NCI-H524 (cell line): Measurements from ENCODE around the gene CAMK4.

Source experiments
- DNase-seq, 2 experiments: peaks; one replicate each; lab custom pipeline; 2025; lab: John Stamatoyannopoulos, UW

Gene CAMK4

DNA sequence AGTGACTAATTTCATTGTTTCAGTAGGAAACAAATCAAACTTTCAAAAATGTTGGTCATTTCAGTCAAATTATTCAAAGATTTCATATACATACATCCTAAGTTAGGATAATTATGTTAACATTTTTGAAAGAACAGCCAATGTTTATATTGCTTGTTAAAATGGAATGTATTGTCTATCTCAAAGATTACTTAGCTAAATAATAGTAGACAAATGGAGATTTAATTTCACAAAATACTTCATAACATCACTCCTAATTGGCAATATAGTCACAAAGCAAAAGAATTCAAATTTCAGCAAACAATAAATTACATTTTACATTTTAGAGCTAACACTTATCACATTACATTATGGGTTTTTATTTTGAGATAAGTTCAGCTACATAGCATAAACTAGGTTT, 262.7 kb downstream of the CAMK4 start:
- DNase-seq = no peak

DNA sequence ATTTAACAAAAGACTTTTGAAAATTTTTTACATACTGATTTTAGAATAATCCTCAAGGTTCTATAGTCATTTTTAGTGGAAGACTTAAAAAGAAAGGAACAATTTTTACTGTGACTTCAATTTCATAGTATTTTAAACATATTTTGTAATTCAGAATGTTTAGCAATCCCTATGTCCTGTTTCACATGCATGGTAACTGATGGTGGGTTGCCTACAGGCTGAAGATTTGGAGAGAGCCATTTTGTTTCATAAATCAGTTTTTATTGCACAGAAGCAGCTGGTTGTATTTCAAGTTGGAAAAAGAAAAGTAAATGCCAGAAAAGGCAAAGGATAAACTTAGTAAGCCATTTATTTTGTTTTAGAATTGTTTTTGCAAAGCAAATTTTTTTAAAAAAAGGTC, 264.2 kb downstream of the CAMK4 start:
- no peak for DNase-seq

DNA sequence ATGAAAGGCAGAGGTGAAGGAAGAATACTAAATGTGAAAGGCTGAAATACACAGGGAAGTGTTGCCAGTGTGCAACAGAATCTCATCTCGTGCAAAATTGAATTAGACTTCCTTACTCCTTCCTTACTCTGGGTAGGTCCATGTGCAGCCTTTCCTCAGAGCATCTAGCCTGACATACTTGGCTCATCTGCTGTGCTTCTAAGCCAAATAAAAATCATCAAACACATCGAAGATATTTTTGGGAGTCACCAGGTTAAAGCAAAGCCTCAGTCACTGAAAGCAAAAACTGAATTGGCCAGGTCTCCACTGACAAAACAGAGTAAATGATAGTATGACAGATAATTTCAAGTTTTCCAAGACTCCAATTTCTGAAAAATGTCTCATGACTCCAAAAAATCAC, 268.8 kb downstream of the CAMK4 start:
- DNase-seq = no peak

DNA sequence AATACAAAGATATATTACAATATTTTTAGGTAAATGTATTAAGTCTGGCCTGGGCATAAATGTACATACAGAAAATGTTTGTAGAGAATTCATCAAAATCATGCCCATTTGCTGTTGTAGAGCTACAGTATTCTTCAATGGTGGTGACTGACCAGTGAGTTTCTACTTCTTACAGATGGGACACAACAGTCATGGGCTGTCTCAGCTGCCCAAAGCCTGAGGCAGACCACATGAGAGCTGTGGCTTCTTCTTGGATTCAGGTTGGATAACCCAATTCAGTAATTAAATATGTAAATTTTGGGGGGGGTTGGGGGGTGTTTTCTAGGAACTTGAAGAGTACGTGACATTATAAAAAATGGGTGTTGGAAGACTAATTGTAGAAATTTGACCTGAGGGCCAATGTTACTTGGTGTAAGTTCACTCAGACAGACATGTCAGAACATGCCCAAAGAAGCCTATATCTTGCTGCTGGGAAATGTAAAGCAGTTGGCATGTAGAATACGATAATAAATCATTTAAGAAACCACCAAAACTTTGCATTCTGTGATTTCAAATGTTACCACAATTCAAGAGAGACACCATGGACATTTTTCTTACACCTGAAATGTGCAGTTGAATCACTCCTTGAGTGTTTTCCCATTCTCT, 270.3 kb downstream of the CAMK4 start:
- no peak for DNase-seq

DNA sequence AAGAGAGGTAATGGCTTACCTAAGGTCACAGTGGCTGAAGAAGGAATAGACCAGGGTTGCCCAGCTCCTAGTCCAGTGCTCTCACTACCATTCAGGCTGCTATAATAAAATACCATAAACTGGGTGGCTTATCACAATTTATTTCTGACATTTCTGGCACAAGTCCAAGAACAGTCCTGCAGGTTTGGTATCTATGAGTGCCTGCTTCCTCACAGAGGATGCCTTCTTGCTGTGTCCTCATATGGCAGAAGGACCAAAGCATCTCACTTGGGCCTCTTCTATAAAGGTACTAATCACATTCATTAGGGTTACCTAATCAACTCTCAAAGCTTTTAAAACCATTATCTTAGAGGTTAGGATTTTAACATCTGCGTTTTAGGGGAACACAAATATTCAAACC, 271.0 kb downstream of the CAMK4 start:
- DNase-seq = no peak

DNA sequence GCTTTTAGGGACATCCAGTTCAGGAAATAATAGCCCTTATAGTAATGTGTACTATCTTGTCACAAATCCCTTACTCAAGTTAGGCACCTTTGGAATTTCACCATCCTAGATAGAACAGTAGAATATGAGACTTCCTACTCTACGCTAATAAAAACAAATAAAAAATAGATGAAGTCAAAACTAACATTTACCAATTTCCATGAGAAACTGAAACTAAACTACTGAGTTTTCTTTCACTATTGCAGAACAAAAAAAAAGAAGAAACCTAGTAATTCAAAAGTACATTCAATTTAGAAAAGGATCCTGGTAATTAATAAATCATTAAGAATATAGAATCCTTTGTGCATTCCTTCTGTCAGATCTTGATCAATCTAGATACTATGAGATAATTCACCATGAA, 274.2 kb downstream of the CAMK4 start:
- DNase-seq = no peak

DNA sequence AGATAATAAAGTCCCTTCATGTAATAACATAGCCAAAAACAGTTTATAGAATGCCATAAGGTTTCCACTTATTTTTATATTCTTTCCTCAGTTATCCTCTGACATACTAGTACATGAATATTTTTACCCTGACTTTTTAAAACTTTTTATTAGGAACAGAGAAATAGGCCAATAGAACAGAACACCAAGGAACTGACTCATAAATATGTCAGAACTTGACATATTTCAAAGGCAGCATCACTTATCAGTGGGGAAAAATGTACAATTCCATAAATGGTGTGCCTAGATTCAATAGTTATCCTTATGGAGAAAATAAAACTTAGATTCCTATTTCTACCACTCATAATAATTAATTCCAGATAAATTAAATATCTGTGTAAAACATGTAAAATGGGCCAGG, 278.8 kb downstream of the CAMK4 start:
- DNase-seq = no peak

DNA sequence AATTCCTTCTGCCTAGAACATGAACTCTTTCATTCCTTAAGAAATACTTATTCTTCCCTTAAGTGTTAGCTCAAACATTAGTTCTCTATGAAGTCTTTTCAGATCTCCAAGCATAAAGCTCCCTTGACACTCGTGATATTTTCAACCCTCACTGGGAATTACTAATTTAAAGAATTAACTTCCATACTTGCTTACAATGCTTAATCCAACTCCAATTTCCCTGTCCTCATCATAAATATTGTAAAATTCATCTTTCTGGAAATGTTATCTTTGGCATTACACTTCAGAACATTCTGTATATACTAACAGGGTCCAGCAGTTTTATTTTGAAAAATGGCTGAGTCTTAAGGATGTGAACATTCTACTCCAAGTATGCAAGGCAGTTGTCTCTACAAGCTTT, 280.9 kb downstream of the CAMK4 start:
- DNase-seq = no peak

DNA sequence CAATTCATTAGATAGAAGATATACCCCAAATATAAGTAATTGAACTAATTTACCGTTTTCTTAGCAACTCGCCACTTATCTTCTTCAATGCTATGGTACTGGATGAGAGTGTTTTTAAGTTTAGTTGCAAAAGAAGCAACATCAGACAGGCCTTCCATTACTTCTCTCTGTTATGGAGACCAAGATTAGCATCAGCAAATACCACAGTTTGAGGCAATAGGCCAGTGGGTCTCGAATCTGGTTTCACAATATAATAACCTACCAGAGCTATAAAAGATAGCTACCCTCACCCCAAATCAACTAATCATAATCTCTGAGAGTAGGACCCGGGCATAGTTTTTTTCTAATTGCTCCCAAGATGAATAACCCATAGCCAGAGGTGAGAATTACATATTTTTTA, 283.1 kb downstream of the CAMK4 start:
- DNase-seq = no peak

DNA sequence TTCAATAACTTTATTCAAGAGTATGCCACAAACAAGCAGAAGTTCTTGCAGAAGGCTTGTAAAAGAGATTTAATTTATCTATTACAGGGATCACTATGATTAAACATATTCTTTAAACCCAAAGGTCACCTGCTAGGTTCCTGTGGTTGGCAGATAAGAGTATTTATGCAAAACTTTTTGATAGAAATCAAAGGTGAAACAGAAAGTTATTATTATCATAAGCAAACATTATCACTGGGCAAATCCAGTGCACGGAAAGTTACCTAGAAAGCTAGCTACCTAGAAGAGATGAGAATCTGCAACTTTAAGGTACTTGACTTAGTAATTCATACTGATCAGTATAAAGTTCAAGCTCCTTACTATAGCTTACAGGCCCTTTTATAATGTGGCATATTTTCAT, 284.9 kb downstream of the CAMK4 start:
- DNase-seq = no peak

DNA sequence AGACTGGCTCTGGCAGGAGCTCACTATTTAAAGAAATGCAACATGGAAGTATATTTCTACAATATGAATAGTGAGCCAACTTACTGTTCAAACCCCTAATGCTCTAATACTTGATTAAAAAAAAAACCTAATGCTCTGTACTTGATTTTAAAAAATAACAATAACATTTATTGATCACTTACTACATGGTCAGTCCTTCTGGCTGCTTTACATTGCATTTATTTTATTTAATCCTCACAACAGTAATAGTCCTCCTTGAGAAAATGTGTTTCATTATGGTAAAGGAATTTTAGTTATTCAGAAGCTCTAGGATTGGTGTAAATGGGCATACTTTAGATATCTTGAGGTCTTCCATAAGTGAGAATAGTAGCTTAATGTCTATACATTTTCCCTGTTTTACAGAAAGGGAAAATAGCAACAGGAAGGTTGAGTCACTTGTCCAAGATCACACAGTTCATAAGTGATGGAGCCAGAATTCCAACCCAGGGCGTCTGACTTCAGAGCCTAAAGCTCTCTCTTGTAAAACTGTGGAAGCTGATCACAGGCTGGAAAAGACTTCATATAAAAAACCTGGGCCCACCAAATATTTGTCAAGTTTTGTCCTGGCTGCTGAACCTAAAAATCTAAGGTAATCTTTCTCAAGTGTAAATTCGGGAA, 287.1 kb downstream of the CAMK4 start:
- peak in 1 of 2 experiments; percentile 17 for DNase-seq

DNA sequence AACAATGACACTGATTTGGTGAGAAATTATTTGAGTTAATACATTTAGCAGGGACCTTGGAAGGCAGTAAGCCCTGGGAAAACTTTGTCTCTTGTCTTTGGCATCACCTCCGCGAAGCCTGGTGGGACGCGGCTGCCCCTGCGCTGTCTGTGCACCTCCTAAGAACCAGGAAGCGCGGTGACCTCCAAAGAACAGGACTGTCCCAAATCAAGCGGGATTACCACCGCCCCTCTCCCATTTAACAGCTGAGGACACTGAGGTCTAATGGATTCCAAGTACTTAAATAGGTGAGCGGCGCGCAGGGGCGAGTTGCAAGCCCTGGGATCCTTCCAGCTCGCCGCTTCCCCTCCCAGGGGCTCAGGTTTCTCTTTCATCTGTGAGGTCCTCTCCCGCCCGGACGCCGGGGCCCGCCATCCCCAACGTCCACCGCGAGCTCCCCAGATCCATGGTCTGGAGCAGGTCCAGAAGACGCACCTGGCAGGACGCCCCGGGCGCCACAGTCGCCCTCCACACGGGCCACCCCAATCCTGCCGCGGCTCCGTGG, 287.7 kb downstream of the CAMK4 start:
- peak; percentile 26 to 63 for DNase-seq

DNA sequence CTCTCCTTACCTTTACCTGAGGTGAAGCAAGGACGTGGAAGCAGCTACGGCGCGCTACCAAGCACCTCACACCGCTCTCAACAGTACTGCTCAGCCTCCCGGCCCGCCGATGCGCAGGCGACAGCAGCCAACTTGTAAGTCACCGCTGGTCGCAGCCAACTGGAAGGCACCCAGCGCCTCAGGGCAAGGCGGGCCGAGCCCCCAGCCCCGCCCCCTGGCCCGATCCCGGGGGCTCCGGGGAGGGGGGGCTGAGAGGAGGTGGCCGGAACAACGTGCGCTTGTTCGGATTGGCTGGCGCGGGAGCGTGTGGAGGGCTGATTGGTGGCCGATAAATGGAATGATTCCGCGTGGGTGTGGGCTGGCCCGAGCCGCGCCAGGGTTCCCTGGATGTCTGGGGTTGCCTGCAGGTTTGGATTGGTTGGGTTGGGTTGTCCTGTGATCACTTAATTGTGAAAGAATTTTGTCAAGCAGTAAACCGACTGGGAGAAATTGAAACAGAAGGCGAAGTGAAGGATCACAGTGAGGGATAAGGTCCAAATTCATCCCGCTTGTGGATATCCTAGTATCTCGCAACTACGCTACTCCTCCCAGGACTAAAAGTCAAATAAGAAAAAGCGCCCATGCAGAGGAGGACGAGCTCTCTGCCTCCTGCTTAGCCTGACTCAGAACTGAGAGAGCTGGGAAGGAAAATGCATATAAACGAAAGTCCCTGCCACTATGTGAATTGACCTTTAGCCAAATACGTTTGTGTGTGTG, 288.4 kb downstream of the CAMK4 start, which contains the start of gene STARD4:
TSS of gene STARD4 (minus strand) at position 161 of the 756 bp plus-strand sequence. CDS start 5,102 bp downstream, outside the sequence.
- peak; percentile 89 to 96 for DNase-seq

DNA sequence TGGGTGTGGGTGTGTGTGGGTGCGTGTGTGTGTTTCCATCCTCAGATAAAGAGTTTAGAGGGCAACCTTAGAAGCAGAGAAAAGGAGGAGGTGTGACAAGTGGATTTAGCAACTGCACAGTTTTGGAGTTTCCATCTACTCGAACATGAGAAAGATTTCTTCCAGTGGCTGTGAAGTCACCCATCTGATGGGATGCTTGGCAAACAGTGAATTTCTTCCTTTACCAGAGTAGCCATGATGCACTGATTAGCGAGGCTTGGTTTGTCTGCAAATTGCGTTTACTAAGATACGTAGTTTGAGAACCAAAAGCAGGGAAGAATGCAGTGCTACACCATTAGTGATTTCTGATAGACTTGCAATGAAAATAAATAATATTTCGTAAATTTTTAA, 288.9 kb downstream of the CAMK4 start:
- DNase-seq = peak in 1 of 2 experiments; percentile 57

DNA sequence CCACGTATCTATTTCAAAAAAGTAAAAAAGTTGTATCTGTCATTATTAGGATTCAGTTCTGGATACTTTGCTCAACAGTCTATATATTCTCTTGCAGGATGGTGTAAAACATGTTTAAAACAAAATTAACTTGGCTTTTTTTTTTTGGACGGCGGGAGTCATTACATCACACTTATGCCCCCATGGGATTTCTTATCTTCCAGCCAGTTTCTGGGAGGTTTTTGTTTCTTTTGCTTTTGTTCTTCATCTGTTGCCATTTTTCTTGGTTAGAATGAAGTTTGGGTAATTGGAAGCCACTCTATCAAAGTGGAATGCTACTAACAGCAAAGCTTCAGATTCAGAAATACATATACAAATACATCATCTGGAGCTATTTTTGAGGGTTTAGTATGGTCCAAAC, 289.9 kb downstream of the CAMK4 start:
- no peak for DNase-seq

DNA sequence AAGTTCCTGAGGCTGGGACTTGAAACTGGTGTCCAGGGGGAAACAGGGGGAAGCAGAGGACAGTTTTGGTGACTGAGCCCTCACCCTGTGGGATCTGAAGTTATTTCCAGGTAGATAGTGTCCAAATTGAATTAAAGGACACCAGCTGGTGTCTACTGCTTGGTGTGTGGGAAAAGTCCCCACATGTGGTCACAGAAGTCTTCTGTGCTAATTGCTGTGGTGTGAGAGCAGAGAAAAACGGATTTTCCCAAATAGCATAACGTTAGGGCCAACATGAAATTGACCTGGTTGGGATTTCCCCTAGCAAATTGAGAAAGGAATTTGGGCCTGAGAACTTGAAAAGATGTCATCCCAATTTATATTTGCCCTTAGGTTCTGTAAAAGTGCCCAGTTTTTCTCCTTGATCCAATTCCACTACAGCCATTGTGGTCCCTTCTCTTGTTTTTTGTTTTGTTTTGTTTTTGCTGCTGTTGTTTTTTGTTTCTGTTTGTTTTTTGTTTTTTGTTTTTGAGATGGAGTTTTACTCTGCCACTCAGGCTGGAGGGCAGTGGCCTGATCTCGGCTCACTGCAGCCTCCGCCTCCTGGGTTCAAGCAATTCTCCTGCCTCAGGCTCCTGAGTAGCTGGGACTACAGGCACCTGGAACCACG, 293.8 kb downstream of the CAMK4 start:
- DNase-seq = no peak

DNA sequence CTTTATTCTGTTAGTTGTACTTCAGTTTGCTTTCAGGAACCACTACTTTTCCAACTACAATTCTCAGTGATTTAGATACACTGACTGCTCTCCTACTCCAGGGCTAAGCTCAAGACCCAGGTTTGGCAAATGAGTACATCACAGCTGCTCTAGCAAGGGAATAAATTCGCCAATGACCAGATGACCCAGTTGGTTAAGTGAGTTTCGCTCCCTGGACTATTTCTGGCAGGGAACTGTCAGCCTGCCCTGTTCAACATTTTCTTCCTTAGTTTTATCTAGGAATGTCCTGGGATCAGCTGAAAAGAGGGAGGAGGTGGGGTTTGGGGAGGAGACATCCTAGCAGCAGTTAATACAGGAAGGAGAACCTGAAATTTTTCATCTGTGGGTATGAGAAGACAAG, 294.6 kb downstream of the CAMK4 start:
- DNase-seq = no peak

DNA sequence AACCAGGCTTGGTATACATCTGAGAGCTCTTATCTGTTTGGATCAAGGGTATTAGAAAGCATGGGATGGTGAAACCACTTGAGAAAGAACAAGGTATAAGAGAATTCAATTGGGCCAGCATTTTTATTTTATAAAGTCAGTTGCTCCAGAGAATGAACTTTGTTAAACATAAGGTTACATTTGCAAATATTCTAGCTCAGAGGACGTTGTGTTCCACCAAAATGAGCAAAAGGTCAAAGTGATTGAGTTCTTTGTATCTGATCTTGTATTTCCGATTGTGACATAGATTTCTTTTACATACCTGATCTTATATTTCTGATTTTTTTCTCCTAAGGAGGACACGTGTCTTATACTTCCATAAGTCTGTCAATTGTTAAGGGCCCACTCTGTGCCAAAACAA, 296.7 kb downstream of the CAMK4 start:
- DNase-seq = no peak

DNA sequence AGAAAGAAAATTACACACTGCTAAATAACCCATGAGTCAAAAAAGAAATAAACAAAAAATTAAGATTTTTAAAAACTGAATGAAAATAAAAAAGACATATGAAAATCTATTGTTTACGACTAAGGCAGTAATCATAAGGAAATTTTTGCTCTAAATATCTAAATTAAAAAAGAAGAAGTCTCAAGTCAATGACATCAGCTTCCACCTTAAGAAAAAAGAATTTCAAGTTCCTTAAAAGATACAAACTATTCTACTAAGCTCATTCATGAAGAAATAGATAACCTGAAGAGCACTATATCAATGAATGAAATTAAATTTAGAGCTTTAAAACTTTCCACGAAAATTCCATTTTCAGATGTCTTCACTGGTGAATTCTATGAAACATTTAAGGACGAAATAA, 303.9 kb downstream of the CAMK4 start:
- DNase-seq = no peak

DNA sequence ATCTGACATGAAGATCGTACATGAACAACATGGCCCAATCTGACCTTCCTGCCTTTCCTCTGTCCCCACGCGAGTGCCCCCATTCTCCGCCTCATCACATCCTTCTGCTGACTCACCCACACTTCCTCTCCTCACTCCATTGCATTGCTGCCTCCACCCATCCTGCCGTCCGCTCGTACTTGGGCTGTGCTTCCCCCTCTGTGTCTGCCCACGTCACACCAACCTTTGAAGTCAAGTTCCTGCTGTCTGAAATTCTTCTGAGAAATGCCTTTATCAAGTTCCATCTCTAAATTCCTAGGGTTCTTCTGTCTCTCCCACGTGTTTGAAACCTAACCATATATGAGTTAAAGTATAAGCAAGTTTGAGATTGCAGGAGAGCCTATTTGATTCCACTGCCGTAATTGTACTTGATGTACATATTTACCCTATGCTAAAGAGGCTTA, 306.1 kb downstream of the CAMK4 start:
- no peak for DNase-seq

DNA sequence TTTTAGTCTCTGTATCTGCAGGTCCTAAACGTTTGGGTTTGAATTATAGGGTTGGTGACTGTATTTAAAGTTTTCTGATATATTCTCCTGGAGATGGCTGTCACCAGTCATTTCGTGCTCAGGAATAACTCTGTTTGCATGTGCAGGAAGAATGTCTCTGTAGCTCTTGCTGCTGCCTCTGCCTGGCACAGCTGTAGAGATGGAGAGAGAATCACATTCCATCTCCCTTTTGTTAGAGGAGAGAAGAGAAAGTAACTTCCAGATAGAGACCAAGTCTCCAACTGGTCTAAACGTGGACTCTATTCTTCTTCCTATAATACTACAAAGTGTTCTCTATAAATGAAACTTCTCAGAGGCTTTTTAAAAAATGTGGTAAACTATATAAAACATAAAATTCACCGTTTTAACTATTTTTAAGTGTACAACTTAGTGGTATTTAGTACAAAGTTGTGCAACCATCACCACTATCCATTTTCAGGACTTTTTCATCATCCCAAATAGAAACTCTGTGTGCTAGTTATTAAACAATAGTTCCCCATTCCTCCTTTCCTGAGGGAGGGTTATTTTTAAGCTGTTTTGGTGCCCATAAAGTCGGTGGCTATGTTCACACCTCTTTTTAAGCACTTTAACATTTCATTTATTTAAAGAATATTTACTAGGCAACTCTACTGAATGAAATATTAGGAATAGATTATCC, 308.9 kb downstream of the CAMK4 start:
- DNase-seq = no peak
